Skeletal muscle cell (primary cell): ENCODE data around the gene GGT6.
"Not testable (repeated sequence)": the region's sequence is repeated elsewhere in the genome, so short reads cannot be mapped to it uniquely, and the experiment has no call there.

Experiments
- DNase-seq: peaks from one replicate; pipeline ENCODE4 v3.0.0-alpha.2; 2010; ENCODE audit warnings: low read depth
- H3K4me3 ChIP-seq: 2 replicates; pipeline ENCODE4 v1.5.1; 2011; ENCODE audit warnings: low read depth, mild to moderate bottlenecking, control low read depth, low read length, moderate library complexity

Gene GGT6

GRCh38 chr17:4593021-4593421 lies 32.6 kb upstream of the GGT6 start:
- no peak for DNase-seq
- H3K4me3 ChIP-seq = no peak overlapping the region

GRCh38 chr17:4592240-4593005 lies 32.0 kb upstream of the GGT6 start:
- no peak overlapping the region for H3K4me3 ChIP-seq
- DNase-seq = no peak

GRCh38 chr17:4591529-4591928 lies 31.2 kb upstream of the GGT6 start:
- DNase-seq = no peak
- no peak overlapping the region for H3K4me3 ChIP-seq

GRCh38 chr17:4590981-4591453 lies 30.6 kb upstream of the GGT6 start:
- no peak overlapping the region for H3K4me3 ChIP-seq
- no peak for DNase-seq

- H3K4me3 ChIP-seq, DNase-seq: not testable (repeated sequence)
Observed at GRCh38 chr17:4590042-4590441, 29.7 kb upstream of the GGT6 start.

GRCh38 chr17:4588898-4589625 lies 28.7 kb upstream of the GGT6 start:
- DNase-seq = no peak
- H3K4me3 ChIP-seq = no peak overlapping the region

GRCh38 chr17:4588391-4588790 lies 28.0 kb upstream of the GGT6 start:
- no peak overlapping the region for H3K4me3 ChIP-seq
- DNase-seq = no peak

GRCh38 chr17:4587803-4588202 lies 27.4 kb upstream of the GGT6 start:
- H3K4me3 ChIP-seq = no peak overlapping the region
- DNase-seq = no peak

- no peak overlapping the region for H3K4me3 ChIP-seq
- no peak for DNase-seq
Observed at GRCh38 chr17:4587195-4587594, 26.8 kb upstream of the GGT6 start.

GRCh38 chr17:4586043-4586442 lies 25.7 kb upstream of the GGT6 start:
- no peak overlapping the region for H3K4me3 ChIP-seq
- no peak for DNase-seq

GRCh38 chr17:4585638-4585994 lies 25.2 kb upstream of the GGT6 start:
- no peak for DNase-seq
- no peak overlapping the region for H3K4me3 ChIP-seq

GRCh38 chr17:4584917-4585637 lies 24.7 kb upstream of the GGT6 start:
- DNase-seq = no peak
- no peak overlapping the region for H3K4me3 ChIP-seq

- H3K4me3 ChIP-seq = peak within 1 kb of the TSS; percentile 21
- no peak for DNase-seq
Observed at GRCh38 chr17:4584101-4584916, 23.9 kb upstream of the GGT6 start, which contains the start of gene SMTNL2. Gene SMTNL2, plus strand, starts transcription at chr17:4584529. Its CDS starts 77 bp downstream, at chr17:4584606.

GRCh38 chr17:4583782-4584100 lies 23.4 kb upstream of the GGT6 start:
- H3K4me3 ChIP-seq = no peak overlapping the region
- DNase-seq = no peak

- no peak overlapping the region for H3K4me3 ChIP-seq
- no peak for DNase-seq
Observed at GRCh38 chr17:4583206-4583605, 22.8 kb upstream of the GGT6 start.

- DNase-seq = no peak
- H3K4me3 ChIP-seq = no peak overlapping the region
Observed at GRCh38 chr17:4582691-4583090, 22.3 kb upstream of the GGT6 start.

- no peak for DNase-seq
- no peak overlapping the region for H3K4me3 ChIP-seq
Observed at GRCh38 chr17:4582101-4582501, 21.7 kb upstream of the GGT6 start.

- DNase-seq = no peak
- no peak overlapping the region for H3K4me3 ChIP-seq
Observed at GRCh38 chr17:4580291-4580690, 19.9 kb upstream of the GGT6 start.

GRCh38 chr17:4579678-4580077 lies 19.3 kb upstream of the GGT6 start:
- DNase-seq = no peak
- no peak overlapping the region for H3K4me3 ChIP-seq

- DNase-seq, H3K4me3 ChIP-seq: not testable (repeated sequence)
Observed at GRCh38 chr17:4578349-4578748, 18.0 kb upstream of the GGT6 start.
